ENCODE data around the gene DLEU7. TPM values are rescaled to one million over a fixed set of nuclear protein-coding genes. Genes with fewer than 3 reads are reported as not detected.

DLEU7 gene
- total RNA-seq, 1 experiment from 2014 or later = 3.6 TPM

DNA sequence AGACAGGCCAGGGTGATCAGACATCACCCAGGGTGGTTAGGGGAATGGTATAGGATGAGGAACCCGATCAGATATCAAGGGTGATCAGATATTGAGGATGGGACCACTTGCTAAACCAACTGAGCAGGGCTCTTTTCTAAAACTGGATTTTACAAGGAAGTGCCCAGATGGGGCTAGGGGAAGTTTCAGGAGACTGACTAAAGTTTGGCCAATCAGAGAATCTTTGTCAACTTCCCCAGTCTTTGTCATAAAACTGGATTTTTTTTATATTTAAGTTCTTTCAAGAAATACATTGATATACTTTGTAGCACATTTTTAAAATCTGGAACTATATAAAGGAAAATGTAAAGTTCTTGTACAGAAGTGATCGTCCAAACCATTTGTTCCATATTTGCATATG is 30.5 kb upstream of the DLEU7 start (continued):
- TF ChIP-seq, protein P1, sequence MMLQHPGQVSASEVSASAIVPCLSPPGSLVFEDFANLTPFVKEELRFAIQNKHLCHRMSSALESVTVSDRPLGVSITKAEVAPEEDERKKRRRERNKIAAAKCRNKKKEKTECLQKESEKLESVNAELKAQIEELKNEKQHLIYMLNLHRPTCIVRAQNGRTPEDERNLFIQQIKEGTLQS (CRISPR knock-in tag; conservative IDR thresholded peaks at IDR 0.05) = no peak
- TF ChIP-seq FOXP1 (CRISPR knock-in tag; IDR thresholded peaks at IDR 0.05; ENCODE audit: borderline replicate concordance) (no peak), ZNF317 (CRISPR knock-in tag; IDR thresholded peaks at IDR 0.05; ENCODE audit: borderline replicate concordance, low read depth) (no peak), NR2C2 (CRISPR knock-in tag; IDR thresholded peaks at IDR 0.05) (no peak)

DNA sequence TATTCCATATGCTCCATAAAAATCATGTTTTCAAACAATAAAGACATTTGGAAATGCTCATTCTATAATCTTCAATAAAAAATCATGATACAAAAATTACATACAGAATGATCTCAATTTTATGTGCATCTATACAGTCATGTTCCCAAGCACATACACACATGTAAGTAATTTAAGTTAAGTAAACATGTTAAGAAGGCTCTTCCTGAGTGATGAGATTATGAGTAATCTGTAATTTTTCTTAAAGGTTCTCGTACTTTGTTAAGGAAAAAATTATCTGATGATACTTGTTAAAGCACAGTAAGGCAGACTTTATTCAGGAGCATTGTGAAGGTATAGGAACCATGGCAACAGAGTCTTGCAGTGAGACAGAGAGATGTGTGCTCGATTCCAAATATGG is 30.0 kb upstream of the DLEU7 start:
- ATAC-seq = no peak
- H3K9me3 Mint-ChIP-seq = 0 out of 2 replicates have a peak, but pooled peaks cover 3% of the 10 kb centered on the region
- H3K36me3 Mint-ChIP-seq = no peaks in the 10 kb centered on the region
- H3K4me3 Mint-ChIP-seq = no peak overlapping the region
- POLR2A ChIA-PET = no interaction called here
- H3K27ac Mint-ChIP-seq = no peak overlapping the region
- DNase-seq (ENCODE audit: low spot score) = no peak
- H3K27me3 Mint-ChIP-seq (ENCODE audit: low read depth) = no peaks in the 10 kb centered on the region; the same call in 1 of the 2 replicates
- TF ChIP-seq ESRRA (CRISPR knock-in tag; IDR thresholded peaks at IDR 0.05; ENCODE audit: borderline replicate concordance) = no peak
- TF ChIP-seq, protein P2, sequence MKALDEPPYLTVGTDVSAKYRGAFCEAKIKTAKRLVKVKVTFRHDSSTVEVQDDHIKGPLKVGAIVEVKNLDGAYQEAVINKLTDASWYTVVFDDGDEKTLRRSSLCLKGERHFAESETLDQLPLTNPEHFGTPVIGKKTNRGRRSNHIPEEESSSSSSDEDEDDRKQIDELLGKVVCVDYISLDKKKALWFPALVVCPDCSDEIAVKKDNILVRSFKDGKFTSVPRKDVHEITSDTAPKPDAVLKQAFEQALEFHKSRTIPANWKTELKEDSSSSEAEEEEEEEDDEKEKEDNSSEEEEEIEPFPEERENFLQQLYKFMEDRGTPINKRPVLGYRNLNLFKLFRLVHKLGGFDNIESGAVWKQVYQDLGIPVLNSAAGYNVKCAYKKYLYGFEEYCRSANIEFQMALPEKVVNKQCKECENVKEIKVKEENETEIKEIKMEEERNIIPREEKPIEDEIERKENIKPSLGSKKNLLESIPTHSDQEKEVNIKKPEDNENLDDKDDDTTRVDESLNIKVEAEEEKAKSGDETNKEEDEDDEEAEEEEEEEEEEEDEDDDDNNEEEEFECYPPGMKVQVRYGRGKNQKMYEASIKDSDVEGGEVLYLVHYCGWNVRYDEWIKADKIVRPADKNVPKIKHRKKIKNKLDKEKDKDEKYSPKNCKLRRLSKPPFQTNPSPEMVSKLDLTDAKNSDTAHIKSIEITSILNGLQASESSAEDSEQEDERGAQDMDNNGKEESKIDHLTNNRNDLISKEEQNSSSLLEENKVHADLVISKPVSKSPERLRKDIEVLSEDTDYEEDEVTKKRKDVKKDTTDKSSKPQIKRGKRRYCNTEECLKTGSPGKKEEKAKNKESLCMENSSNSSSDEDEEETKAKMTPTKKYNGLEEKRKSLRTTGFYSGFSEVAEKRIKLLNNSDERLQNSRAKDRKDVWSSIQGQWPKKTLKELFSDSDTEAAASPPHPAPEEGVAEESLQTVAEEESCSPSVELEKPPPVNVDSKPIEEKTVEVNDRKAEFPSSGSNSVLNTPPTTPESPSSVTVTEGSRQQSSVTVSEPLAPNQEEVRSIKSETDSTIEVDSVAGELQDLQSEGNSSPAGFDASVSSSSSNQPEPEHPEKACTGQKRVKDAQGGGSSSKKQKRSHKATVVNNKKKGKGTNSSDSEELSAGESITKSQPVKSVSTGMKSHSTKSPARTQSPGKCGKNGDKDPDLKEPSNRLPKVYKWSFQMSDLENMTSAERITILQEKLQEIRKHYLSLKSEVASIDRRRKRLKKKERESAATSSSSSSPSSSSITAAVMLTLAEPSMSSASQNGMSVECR (CRISPR knock-in tag; IDR thresholded peaks at IDR 0.05; ENCODE audit: borderline replicate concordance) = no peak
- TF ChIP-seq ETV6 (CRISPR knock-in tag; IDR thresholded peaks at IDR 0.05) = no peak
- TF ChIP-seq, protein P3, sequence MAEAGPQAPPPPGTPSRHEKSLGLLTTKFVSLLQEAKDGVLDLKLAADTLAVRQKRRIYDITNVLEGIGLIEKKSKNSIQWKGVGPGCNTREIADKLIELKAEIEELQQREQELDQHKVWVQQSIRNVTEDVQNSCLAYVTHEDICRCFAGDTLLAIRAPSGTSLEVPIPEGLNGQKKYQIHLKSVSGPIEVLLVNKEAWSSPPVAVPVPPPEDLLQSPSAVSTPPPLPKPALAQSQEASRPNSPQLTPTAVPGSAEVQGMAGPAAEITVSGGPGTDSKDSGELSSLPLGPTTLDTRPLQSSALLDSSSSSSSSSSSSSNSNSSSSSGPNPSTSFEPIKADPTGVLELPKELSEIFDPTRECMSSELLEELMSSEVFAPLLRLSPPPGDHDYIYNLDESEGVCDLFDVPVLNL (CRISPR knock-in tag; IDR thresholded peaks at IDR 0.05; ENCODE audit: borderline replicate concordance, low read depth) = no peak
- no peak for TF ChIP-seq JAZF1 (CRISPR knock-in tag; IDR thresholded peaks at IDR 0.05)
- TF ChIP-seq, protein P4, sequence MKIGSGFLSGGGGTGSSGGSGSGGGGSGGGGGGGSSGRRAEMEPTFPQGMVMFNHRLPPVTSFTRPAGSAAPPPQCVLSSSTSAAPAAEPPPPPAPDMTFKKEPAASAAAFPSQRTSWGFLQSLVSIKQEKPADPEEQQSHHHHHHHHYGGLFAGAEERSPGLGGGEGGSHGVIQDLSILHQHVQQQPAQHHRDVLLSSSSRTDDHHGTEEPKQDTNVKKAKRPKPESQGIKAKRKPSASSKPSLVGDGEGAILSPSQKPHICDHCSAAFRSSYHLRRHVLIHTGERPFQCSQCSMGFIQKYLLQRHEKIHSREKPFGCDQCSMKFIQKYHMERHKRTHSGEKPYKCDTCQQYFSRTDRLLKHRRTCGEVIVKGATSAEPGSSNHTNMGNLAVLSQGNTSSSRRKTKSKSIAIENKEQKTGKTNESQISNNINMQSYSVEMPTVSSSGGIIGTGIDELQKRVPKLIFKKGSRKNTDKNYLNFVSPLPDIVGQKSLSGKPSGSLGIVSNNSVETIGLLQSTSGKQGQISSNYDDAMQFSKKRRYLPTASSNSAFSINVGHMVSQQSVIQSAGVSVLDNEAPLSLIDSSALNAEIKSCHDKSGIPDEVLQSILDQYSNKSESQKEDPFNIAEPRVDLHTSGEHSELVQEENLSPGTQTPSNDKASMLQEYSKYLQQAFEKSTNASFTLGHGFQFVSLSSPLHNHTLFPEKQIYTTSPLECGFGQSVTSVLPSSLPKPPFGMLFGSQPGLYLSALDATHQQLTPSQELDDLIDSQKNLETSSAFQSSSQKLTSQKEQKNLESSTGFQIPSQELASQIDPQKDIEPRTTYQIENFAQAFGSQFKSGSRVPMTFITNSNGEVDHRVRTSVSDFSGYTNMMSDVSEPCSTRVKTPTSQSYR (CRISPR knock-in tag; IDR thresholded peaks at IDR 0.05) = no peak
- TF ChIP-seq NR2C2 (CRISPR knock-in tag; IDR thresholded peaks at IDR 0.05) = no peak
- TF ChIP-seq, protein P5, sequence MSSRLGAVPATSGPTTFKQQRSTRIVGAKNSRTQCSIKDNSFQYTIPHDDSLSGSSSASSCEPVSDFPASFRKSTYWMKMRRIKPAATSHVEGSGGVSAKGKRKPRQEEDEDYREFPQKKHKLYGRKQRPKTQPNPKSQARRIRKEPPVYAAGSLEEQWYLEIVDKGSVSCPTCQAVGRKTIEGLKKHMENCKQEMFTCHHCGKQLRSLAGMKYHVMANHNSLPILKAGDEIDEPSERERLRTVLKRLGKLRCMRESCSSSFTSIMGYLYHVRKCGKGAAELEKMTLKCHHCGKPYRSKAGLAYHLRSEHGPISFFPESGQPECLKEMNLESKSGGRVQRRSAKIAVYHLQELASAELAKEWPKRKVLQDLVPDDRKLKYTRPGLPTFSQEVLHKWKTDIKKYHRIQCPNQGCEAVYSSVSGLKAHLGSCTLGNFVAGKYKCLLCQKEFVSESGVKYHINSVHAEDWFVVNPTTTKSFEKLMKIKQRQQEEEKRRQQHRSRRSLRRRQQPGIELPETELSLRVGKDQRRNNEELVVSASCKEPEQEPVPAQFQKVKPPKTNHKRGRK (CRISPR knock-in tag; IDR thresholded peaks at IDR 0.05; ENCODE audit: borderline replicate concordance) = no peak
- TF ChIP-seq GTF2I (CRISPR knock-in tag; conservative IDR thresholded peaks at IDR 0.05) = no peak
- TF ChIP-seq, protein P1 (CRISPR knock-in tag; conservative IDR thresholded peaks at IDR 0.05) = no peak
- no peak for TF ChIP-seq ZNF423 (CRISPR knock-in tag; IDR thresholded peaks at IDR 0.05)
- no peak for TF ChIP-seq KAT7 (CRISPR knock-in tag; IDR thresholded peaks at IDR 0.05; ENCODE audit: borderline replicate concordance)
- no peak for TF ChIP-seq TP53 (CRISPR knock-in tag; IDR thresholded peaks at IDR 0.05)
- no peaks in the 10 kb centered on the region for H3K4me1 Mint-ChIP-seq
- CTCF ChIA-PET = no interaction called here
